SH-SY5Y (cell line): ENCODE measurements around the gene FGGY.

Source experiments
- GATA2 ChIP-seq: IDR thresholded peaks from 2 replicates; pipeline ENCODE4 v1.6.1; 2011; ENCODE audit warnings: mild to moderate bottlenecking, low read depth, low read length
- GATA3 ChIP-seq: IDR thresholded peaks from 2 replicates; pipeline ENCODE4 v1.6.1; 2011; ENCODE audit warnings: low read depth, mild to moderate bottlenecking, low read length, moderate library complexity

GRCh38 chr1:59452559-59452958, 155.7 kb downstream of the FGGY start:
- TF ChIP-seq GATA2 (no peak), GATA3 (no peak)
